Measurements from ENCODE around the gene RGL3.
"Not testable (repeated sequence)": the region's sequence is repeated elsewhere in the genome, so short reads cannot be mapped to it uniquely, and the experiment has no call there.

RGL3 gene, protein sequence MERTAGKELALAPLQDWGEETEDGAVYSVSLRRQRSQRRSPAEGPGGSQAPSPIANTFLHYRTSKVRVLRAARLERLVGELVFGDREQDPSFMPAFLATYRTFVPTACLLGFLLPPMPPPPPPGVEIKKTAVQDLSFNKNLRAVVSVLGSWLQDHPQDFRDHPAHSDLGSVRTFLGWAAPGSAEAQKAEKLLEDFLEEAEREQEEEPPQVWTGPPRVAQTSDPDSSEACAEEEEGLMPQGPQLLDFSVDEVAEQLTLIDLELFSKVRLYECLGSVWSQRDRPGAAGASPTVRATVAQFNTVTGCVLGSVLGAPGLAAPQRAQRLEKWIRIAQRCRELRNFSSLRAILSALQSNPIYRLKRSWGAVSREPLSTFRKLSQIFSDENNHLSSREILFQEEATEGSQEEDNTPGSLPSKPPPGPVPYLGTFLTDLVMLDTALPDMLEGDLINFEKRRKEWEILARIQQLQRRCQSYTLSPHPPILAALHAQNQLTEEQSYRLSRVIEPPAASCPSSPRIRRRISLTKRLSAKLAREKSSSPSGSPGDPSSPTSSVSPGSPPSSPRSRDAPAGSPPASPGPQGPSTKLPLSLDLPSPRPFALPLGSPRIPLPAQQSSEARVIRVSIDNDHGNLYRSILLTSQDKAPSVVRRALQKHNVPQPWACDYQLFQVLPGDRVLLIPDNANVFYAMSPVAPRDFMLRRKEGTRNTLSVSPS

GRCh38 chr19:11418549-11419506, at the start of gene RGL3:
Gene RGL3, minus strand, starts transcription at chr19:11419314. Its CDS starts 36 bp downstream, at chr19:11419278.
- DNase-seq: no peak

DNA sequence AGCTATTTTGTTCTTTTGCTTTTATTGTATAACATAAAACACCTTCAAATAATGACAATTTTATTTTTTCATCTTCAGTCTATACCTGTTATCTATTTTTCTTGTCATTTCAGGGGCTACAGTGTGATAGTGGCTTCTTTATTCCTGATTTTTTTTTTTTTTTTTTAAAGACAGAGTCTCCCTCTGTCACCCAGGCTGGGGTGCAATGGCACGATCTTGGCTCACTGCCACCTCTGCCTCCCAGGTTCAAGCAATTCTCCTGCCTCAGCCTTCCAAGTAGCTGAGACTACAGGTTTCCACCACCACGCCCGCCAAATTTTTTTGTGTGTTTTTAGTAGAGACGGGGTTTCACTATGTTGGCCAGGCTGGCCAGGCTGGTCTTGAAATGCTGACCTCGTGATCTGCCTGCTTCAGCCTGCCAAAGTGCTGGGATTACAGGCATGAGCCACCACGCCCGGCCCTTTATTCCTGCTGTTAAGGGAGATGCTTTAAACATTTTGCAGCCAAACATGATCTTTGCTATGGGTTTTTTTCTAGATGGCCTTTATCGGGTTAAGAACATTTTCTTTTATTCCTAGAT, 49.2 kb upstream of the RGL3 start:
- not testable (repeated sequence) for DNase-seq

GRCh38 chr19:11465600-11465999, 46.5 kb upstream of the RGL3 start:
- no peak for DNase-seq

GRCh38 chr19:11464333-11465265, 45.5 kb upstream of the RGL3 start:
- no peak for DNase-seq

DNA sequence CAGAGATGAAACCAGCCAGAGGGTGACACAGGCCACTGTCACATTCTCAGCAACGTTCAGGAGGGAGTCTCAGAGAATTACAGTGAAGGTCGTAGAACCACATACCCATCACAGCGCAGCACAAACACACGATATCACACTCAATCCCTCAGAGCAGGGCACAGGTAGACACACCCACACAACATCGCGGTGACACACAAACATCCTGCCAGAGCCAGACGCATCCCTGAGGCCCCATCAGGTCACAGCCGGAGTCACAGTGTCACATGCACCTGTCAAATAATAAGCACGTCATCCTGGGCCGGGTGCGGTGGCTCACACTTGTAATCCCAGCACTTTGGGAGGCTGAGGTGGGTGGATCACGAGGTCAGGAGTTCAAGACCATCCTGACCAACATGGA, 44.3 kb upstream of the RGL3 start:
- no peak for DNase-seq

DNA sequence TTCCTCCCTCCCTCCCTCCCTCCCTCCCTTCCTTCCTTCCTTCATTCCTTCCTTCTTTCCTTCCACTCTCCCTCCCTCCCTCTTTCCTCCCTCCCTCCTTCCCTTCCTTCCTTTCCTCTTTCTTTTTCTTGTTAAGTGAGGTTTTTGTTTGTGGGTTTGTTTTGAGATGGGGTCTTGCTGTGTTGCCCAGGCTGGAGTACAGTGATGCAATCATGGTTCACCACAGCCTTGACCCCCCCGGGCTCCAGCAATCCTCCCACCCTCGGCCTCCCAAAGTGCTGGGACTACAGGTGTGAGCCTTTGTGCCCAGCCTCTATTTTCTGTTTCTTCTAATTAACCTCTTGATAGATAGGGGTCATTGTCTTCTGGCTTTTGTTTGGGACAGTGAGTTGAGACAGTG, 42.3 kb upstream of the RGL3 start:
- no peak for DNase-seq

DNA sequence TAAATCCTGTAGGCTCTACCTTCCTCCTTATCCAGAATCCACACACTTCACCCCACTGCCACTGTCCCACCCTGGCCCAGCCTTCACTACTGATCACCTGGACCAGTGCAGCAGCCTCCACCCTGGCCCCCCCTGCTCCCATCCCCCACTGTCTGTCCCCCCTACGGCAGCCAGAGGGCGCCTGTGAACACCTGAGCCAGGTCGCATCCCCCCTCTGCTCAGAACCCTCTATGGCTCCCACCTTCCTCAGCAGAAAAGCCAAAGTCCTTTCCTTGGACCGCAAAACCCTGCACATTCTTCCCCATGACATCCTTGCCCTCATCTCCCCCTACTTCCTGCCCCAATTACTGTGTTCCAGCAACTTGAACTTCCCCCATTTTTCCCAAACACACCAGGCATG, 41.1 kb upstream of the RGL3 start:
- no peak for DNase-seq

GRCh38 chr19:11458912-11459311, 39.8 kb upstream of the RGL3 start:
- DNase-seq: not testable (repeated sequence)

- DNase-seq: no peak
These were observed 39.3 kb upstream of the RGL3 start for GRCh38 chr19:11458236-11458900.

DNA sequence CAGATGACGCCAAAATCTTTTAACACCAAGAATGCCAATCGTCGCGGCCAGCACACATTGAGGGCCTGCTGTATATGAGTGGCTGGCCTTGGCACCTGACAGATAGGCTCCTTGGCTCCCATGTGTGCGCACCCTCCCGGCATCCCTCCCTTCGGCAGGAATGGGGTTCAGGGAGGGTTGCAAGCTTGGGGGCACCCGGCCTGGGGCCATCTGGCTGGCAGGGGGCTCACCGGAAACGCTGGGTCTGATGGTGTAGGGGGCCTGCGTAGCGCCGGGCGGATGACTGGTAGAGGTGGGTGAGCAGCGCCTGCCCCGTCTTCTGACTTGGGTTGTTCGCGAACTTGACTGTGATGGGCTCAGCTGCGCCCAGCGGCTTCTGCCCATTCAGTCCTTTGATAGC, 38.7 kb upstream of the RGL3 start:
- DNase-seq: no peak

GRCh38 chr19:11457115-11457514, 38.0 kb upstream of the RGL3 start:
- DNase-seq: no peak

GRCh38 chr19:11456659-11457058, 37.5 kb upstream of the RGL3 start:
- no peak for DNase-seq

DNA sequence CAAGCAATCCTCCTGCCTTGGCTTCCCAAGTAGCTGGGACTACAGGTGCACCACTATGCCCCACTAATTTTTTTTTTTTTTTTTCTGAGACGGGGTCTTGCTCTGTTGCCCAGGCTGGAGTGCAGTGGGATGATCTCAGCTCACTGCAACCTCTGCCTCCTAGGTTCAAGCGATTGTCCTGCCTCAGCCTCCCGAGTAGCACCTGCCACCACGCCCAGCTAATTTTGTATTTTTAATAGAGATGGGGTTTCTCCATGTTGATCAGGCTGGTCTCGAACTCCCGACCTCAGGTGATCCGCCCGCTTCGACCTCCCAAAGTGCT, 36.1 kb upstream of the RGL3 start:
- DNase-seq: not testable (repeated sequence)

DNA sequence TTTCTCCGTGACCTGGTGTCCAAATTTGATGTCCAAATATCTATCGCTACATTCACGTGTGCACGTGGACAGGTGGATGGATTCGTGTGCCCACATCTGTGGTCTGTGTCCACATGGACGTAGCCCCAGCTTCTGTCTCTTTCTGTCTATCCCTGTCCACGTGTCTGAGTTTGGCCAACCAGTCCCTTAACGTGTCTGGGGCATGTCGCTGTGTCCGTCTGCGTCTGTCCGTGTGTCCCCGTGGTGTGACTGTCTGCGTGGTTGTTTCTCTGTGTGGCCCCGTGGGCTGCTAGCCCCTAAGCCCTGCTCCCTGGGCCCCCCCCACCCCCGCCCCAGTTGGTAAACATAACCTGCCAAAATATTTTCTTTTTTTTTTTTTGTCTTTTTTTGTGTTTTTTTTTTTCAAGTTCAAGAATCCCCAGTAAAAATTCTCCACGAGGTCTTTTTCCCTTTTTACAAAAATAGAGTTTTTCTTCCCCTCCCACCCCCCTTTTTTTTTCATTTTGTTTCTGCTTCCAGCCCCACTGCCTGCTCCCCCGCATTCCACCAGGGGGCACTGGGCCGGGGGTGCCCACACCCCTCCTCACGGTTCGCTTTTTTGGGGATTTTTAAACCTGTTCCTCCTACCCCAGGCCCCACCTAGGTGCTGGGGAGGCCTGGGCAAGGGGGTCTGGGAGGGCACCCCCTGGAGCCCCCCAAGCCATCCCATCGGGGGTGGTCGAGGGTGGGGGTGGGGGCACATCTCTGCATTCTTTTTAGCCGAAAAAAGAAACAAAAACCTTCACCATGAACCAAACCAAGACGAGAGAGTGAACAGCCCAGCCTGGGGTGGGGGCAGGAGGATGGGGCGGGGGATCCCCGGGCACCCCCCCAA, 34.6 kb upstream of the RGL3 start:
- no peak for DNase-seq

DNA sequence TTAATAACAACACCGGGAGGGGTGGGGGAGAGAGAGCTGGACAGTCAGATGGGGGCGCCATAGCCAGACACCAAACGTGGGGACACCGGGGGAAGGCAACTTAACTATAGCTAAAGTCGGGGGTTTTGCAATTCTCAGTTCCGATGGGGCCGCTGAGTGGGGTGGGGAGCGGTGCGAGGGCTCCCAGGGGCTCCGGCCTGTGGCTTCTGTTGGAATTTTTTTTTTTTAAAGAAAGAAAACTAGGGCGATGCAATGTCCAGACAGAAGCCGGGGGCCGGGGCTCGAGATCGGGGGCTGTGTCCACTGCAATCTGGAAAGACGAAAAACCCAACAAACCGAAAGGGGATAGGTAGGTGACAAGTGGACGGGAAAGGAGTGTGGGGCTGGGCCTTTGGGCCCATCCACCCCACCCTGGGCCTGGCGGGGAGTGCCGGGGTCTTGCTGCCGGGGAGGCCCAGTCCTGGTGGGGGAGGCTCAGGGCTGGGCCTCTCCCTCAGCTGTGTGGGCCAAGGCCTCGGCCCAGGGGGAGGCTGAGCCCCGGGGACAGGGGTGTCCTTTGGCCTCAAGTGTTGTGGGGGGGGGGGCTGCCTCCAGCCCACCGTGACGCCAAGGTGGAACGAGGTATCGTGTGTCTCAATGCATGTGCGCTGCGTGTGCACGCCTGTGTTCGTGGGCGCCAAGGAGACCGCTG, 33.7 kb upstream of the RGL3 start:
- DNase-seq: no peak

GRCh38 chr19:11451871-11452619, 32.9 kb upstream of the RGL3 start:
- no peak for DNase-seq

DNA sequence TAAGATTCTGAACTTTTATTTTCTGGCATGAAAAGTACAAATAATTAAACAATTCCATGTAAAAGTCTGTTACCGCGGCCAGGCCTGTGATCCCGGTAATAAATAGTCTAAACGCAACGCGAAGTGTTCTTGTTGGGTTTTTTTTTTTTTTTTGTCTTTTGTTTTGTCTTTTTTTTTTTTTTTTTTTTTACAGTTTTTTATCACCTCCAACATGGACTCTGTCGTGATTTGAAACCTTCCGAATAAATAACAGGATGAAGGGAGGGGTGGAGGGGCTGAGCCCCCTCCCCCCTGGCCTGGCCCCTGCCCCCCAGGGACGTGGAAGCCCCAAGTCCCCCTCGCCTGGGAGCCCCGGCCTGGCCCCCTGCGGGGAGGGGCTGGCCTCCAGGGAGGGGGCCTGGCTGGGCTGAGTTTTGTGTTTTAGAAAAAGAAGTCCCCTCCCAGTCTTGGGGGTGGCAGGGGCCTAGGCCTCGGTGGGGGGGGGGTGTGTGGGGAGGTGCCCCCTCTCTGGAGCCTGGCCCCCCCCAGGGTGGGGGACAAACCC, 32.3 kb upstream of the RGL3 start:
- no peak for DNase-seq

DNA sequence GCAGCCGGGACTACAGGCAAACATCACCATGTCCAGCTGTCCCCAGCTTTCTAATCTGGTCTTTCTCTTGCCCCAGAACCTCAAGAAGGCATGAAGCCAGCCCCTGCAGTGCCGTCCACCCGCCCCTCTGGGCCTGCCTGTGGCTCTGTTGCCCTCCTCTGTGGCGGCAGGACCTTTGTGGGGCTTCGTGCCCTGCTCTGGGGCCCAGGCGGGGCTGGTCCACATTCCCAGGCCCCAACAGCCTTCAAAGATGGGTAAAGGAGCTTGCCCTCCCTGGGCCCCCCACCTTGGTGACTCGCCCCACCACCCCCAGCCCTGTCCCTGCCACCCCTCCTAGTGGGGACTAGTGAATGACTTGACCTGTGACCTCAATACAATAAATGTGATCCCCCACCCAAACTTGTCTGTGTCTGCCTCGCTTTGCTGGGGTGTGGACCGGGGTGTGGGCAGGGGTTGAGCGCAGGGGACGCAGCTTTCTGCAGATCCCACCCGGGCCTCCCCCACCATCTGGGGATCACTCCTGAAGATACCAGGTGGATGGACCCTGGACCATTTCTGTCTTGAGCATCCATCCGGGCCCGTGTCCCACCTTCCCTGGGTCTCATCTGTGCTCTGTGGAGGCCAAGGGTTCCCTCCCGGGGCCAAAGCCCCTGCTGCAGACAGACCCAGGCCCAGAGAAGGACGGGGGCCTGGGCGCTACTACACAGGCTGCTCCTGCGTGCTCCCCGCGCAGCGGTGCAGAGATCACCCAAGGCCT, 31.6 kb upstream of the RGL3 start:
- no peak for DNase-seq

Measured in NCI-H226 (cell line).